GM18951 (cell line): ENCODE results near the gene PADI1.

ENCODE experiments used
- POLR2A ChIP-seq: IDR thresholded peaks from 4 replicates; pipeline ENCODE4 v1.6.1; 2011; ENCODE audit warnings: mild to moderate bottlenecking; ENCODE audit not compliant: insufficient read length, insufficient read depth; ENCODE audit errors: extremely low read depth
- in situ Hi-C: fragments of 300-500 bp; cut with MboI; formaldehyde crosslinking; loops from one replicate; pipeline ENCODE4 v1.12.0; 2022; ENCODE audit warnings: low sequenced_read_pairs, mixed read lengths, inconsistent platforms; ENCODE audit not compliant: unreplicated experiment

Gene PADI1

GRCh38 chr1:17280894-17281293 lies 76.0 kb downstream of the PADI1 start:
- TF ChIP-seq POLR2A = no peak
- in situ Hi-C loops = no loop called here

GRCh38 chr1:17281775-17282181 lies 76.8 kb downstream of the PADI1 start:
- TF ChIP-seq POLR2A = no peak
- in situ Hi-C loops = no loop called here

GRCh38 chr1:17282836-17283235 lies 77.9 kb downstream of the PADI1 start:
- no peak for TF ChIP-seq POLR2A

GRCh38 chr1:17286646-17287045 lies 81.7 kb downstream of the PADI1 start:
- no peak for TF ChIP-seq POLR2A
- in situ Hi-C loops = no loop called here

More at GRCh38 chr1:17282836-17283235, 77.9 kb downstream of the PADI1 start:
- in situ Hi-C loops = no loop called here

- no peak for TF ChIP-seq POLR2A
- in situ Hi-C loops = no loop called here
Observed at GRCh38 chr1:17287130-17287776, 82.3 kb downstream of the PADI1 start.

- TF ChIP-seq POLR2A = no peak
- in situ Hi-C loops = no loop called here
Observed at GRCh38 chr1:17289721-17290120, 84.8 kb downstream of the PADI1 start.

GRCh38 chr1:17290553-17290952 lies 85.6 kb downstream of the PADI1 start:
- TF ChIP-seq POLR2A = no peak
- in situ Hi-C loops = no loop called here

GRCh38 chr1:17292299-17293160 lies 87.6 kb downstream of the PADI1 start:
- in situ Hi-C loops = no loop called here
- TF ChIP-seq POLR2A = no peak

GRCh38 chr1:17293681-17294425 lies 88.9 kb downstream of the PADI1 start:
- TF ChIP-seq POLR2A = no peak
- in situ Hi-C loops = no loop called here

GRCh38 chr1:17295292-17295691 lies 90.4 kb downstream of the PADI1 start:
- TF ChIP-seq POLR2A = no peak
- in situ Hi-C loops = no loop called here
